T-helper 2 cell treated with Interferon-gamma antibody and Interleukin-4, amounts not matched to agents 5 μg/mL and 100 μg/mL, for 36 hours (primary cell): ENCODE measurements around the gene DMTF1.
"Not testable (repeated sequence)": the region's sequence is repeated elsewhere in the genome, so short reads cannot be mapped to it uniquely, and the experiment has no call there.

Experiments
- DNase-seq: peaks from one replicate; pipeline ENCODE4 v3.0.0; 2021; ENCODE audit warnings: low spot score
- H3K27ac Mint-ChIP-seq: one replicate; pipeline ENCODE4 v1.8.0; 2021; ENCODE audit warnings: mild to moderate bottlenecking, mixed read lengths
- H3K27me3 Mint-ChIP-seq: one replicate; pipeline ENCODE4 v1.8.0; 2021; ENCODE audit warnings: low read depth, mixed read lengths
- H3K36me3 Mint-ChIP-seq: one replicate; pipeline ENCODE4 v1.8.0; 2021; ENCODE audit warnings: low read depth, mixed read lengths
- H3K4me1 Mint-ChIP-seq: one replicate; pipeline ENCODE4 v1.8.0; 2021; ENCODE audit warnings: low read depth, mixed read lengths
- H3K4me3 Mint-ChIP-seq: one replicate; pipeline ENCODE4 v1.8.0; 2022; ENCODE audit warnings: mild to moderate bottlenecking, moderate library complexity, mixed read lengths
- H3K9me3 Mint-ChIP-seq: one replicate; pipeline ENCODE4 v1.8.0; 2021; ENCODE audit warnings: mixed read lengths

Gene DMTF1

DNA sequence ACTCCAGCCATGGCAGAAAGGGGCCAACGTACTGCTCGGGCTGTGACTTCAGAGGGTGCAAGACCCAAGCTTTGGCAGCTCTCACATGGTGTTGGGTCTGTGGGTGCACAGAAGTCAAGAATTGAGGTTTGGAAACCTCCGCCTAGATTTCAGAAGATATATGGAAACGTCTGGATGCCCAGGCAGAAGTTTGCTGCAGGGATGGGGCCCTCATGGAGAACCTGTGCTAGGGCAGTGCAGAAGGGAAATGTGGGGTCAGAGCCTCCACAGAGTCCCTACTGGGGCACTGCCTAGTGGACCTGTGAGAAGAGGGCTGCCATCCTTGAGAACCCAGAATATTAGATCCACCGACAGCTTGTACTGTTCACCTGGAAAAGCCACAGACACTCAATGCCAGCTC, 93.4 kb downstream of the DMTF1 start:
- H3K27ac Mint-ChIP-seq, H3K36me3 Mint-ChIP-seq, H3K4me1 Mint-ChIP-seq, H3K4me3 Mint-ChIP-seq, DNase-seq: not testable (repeated sequence)
- peaks cover 16% of the 10 kb centered on the region for H3K9me3 Mint-ChIP-seq
- peaks cover 15% of the 10 kb centered on the region for H3K27me3 Mint-ChIP-seq
